Ovary (tissue), 3 donors: ENCODE measurements around the gene GAS2L1.

Source experiments
- CTCF ChIP-seq, 3 donors: fragments of 450-650 bp in 2 of 3; fragments of 200-600 bp in 1 of 3; IDR thresholded peaks; one replicate each; pipeline versions ENCODE4 v1.5.1 to v1.8.0; 2016 to 2022; ENCODE audit warnings: antibody characterized with exemption in 3 of 3, mild to moderate bottlenecking in 1 of 3
- EP300 ChIP-seq: sonication (generic); formaldehyde crosslinking; IDR thresholded peaks from one replicate; pipeline ENCODE4 v1.6.1; 2017; ENCODE audit warnings: antibody characterized with exemption
- POLR2A ChIP-seq: fragments of 450-650 bp; IDR thresholded peaks from one replicate; pipeline ENCODE4 v1.6.1; 2017; ENCODE audit warnings: antibody characterized with exemption, mild to moderate bottlenecking, moderate library complexity
- donor health status: DM: no; HTN: no; CAD: no.

DNA sequence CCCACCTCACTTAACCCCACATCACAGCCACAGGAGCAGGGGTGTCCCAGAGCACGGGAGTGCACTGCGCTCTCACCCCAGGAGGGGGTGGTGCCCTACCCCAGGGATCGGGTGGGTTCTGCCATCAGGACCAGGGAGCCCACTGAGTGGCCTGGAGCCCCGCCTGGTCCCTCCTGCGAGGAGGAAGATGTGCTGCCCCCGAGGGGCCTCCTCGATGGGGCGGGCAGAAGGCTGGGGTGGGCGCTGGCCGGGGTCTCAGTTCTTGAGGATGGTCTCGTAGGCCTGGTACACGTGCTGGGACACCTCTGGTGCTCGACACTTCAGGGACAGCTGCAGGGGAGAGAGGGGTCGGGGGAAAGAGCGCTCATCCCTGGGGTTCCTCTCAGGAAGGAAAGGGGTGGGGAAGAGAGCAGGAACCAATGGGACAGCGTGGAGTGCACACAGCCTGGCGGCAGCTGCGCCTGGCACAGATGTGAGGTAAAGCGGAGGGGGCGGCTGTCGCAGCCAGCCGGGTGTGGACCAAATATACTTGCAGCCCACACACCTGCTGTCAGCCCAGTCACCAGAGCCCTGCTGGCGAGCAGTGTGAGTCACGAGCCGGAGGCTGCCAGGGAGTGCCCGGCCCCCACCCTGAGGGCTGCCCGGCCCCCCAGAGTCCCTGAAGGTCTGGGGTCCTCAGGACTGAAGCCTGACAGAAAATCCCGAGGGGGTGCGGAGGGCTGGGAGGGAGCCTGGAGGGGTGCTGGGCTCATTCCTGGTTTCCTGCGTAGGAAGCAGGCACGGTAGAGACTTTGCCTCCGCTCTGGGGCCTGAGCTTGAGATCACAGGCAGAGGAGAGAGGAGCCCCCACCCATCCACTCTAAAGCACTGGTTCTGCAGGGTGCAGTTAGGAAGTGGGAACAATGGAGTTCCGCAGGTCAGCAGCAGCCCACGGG lies 22.4 kb downstream of the GAS2L1 start:
- TF ChIP-seq CTCF (IDR thresholded peaks at IDR 0.05) (no peak), EP300 (no peak), POLR2A (no peak)
